ENCODE data around the gene CNOT6. TPM values are rescaled to one million over a fixed set of nuclear protein-coding genes. Genes with fewer than 3 reads are reported as not detected.
"Not testable (repeated sequence)": the region's sequence is repeated elsewhere in the genome, so short reads cannot be mapped to it uniquely, and the experiment has no call there.

Gene CNOT6
- total RNA-seq, 1 experiment from 2014 or later, result 60.9 TPM

- no peak for TF ChIP-seq EZH2 (IDR thresholded peaks at IDR 0.05; ENCODE audit: borderline replicate concordance, low read depth, low read length, poor library complexity, severe bottlenecking)
- TF ChIP-seq, protein P1, sequence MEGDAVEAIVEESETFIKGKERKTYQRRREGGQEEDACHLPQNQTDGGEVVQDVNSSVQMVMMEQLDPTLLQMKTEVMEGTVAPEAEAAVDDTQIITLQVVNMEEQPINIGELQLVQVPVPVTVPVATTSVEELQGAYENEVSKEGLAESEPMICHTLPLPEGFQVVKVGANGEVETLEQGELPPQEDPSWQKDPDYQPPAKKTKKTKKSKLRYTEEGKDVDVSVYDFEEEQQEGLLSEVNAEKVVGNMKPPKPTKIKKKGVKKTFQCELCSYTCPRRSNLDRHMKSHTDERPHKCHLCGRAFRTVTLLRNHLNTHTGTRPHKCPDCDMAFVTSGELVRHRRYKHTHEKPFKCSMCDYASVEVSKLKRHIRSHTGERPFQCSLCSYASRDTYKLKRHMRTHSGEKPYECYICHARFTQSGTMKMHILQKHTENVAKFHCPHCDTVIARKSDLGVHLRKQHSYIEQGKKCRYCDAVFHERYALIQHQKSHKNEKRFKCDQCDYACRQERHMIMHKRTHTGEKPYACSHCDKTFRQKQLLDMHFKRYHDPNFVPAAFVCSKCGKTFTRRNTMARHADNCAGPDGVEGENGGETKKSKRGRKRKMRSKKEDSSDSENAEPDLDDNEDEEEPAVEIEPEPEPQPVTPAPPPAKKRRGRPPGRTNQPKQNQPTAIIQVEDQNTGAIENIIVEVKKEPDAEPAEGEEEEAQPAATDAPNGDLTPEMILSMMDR (conservative IDR thresholded peaks at IDR 0.05; ENCODE audit: low read depth, low read length), result no peak
- intact Hi-C loops (cut with micrococcal nuclease; ENCODE audit: unreplicated experiment), result no loop called here
- Histone ChIP-seq H3K4me1 (ENCODE audit: insufficient read depth, low read length, poor library complexity, severe bottlenecking) (no peaks in the 10 kb centered on the region), H3K9me3 (ENCODE audit: low read depth, low read length, poor library complexity, severe bottlenecking) (no peaks in the 10 kb centered on the region), H3K4me3 (ENCODE audit: low read depth, low read length, poor library complexity, severe bottlenecking) (no peak overlapping the region), H3K27ac (ENCODE audit: low read depth, low read length, poor library complexity, severe bottlenecking) (no peak overlapping the region), H3K27me3 (replicated peaks; ENCODE audit: insufficient read depth, low read depth, low read length, poor library complexity) (no peaks in the 10 kb centered on the region), H3K36me3 (ENCODE audit: insufficient read depth, low read length, poor library complexity, severe bottlenecking) (no peaks in the 10 kb centered on the region)
- ChIA-PET POLR2A (ENCODE audit: low non-redundant PET) (no interaction called here), CTCF (no interaction called here)
- no peak for DNase-seq (ENCODE audit: low spot score)
- no TSS peak for BruUV-seq (replicated peaks)
Measured at GRCh38 chr5:180515294-180515693, 21.1 kb downstream of the CNOT6 start.

DNA sequence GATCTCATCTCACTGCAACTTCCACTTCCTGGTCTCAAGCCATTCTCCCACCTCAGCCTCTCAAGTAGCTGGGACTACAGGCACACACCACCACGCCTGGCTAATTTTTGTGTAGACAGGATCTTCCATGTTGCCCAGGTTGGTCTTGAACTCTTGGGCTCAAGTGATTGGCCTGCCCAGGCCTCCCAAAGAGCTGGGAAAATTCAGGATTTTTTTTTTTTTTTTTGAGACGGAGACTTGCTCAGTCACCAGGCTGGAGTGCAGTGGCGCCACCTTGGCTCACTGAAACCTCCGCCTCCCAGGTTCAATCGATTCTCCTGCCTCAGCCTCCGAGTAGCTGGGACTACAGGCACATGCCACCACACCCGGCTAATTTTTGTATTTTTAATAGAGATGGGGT is 21.8 kb downstream of the CNOT6 start:
- DNase-seq (ENCODE audit: low spot score); H3K4me3 ChIP-seq (ENCODE audit: low read depth, low read length, poor library complexity, severe bottlenecking); H3K9me3 ChIP-seq (ENCODE audit: low read depth, low read length, poor library complexity, severe bottlenecking); H3K4me1 ChIP-seq (ENCODE audit: insufficient read depth, low read length, poor library complexity, severe bottlenecking); H3K27me3 ChIP-seq (replicated peaks; ENCODE audit: insufficient read depth, low read depth, low read length, poor library complexity); POLR2A ChIA-PET (ENCODE audit: low non-redundant PET); H3K27ac ChIP-seq (ENCODE audit: low read depth, low read length, poor library complexity, severe bottlenecking); BruUV-seq (replicated peaks); CTCF ChIA-PET; intact Hi-C loops (cut with micrococcal nuclease; ENCODE audit: unreplicated experiment); H3K36me3 ChIP-seq (ENCODE audit: insufficient read depth, low read length, poor library complexity, severe bottlenecking): not testable (repeated sequence)

DNA sequence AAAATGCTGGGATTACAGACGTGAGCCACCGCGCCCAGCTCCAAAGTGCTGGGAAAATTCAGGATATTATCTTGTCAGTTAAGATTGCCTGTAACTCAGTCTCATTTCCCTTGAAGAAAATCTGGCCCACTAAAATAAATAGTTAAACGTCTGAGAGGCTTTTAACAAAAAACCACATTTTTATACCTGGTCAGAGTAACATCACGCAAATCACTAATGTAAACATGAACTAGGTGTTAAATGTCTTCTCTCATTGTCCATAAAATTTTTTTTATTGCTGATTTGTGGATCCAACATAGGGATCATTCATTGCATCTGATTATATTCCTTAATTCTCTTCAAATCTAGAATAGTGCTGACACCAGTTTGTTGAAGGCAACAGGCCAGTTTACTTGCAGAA is 22.3 kb downstream of the CNOT6 start:
- BruUV-seq (replicated peaks), result no TSS peak
- TF ChIP-seq, protein P1 (conservative IDR thresholded peaks at IDR 0.05; ENCODE audit: low read depth, low read length), result no peak
- TF ChIP-seq EZH2 (IDR thresholded peaks at IDR 0.05; ENCODE audit: borderline replicate concordance, low read depth, low read length, poor library complexity, severe bottlenecking), result no peak
- Histone ChIP-seq H3K36me3 (ENCODE audit: insufficient read depth, low read length, poor library complexity, severe bottlenecking) (no peaks in the 10 kb centered on the region), H3K27ac (ENCODE audit: low read depth, low read length, poor library complexity, severe bottlenecking) (no peak overlapping the region), H3K9me3 (ENCODE audit: low read depth, low read length, poor library complexity, severe bottlenecking) (no peaks in the 10 kb centered on the region), H3K4me3 (ENCODE audit: low read depth, low read length, poor library complexity, severe bottlenecking) (no peak overlapping the region), H3K27me3 (replicated peaks; ENCODE audit: insufficient read depth, low read depth, low read length, poor library complexity) (no peaks in the 10 kb centered on the region), H3K4me1 (ENCODE audit: insufficient read depth, low read length, poor library complexity, severe bottlenecking) (no peaks in the 10 kb centered on the region)
- ChIA-PET CTCF (no interaction called here), POLR2A (ENCODE audit: low non-redundant PET) (no interaction called here)
- no peak for DNase-seq (ENCODE audit: low spot score)
- intact Hi-C loops (cut with micrococcal nuclease; ENCODE audit: unreplicated experiment), result no loop called here

GRCh38 chr5:180519098-180519497 is 24.9 kb downstream of the CNOT6 start:
- no peaks in the 10 kb centered on the region for H3K27me3 ChIP-seq (replicated peaks; ENCODE audit: insufficient read depth, low read depth, low read length, poor library complexity)

More at GRCh38 chr5:180519098-180519497, 24.9 kb downstream of the CNOT6 start:
- Histone ChIP-seq H3K27ac (ENCODE audit: low read depth, low read length, poor library complexity, severe bottlenecking) (no peak overlapping the region), H3K9me3 (ENCODE audit: low read depth, low read length, poor library complexity, severe bottlenecking) (no peaks in the 10 kb centered on the region), H3K36me3 (ENCODE audit: insufficient read depth, low read length, poor library complexity, severe bottlenecking) (no peaks in the 10 kb centered on the region), H3K4me1 (ENCODE audit: insufficient read depth, low read length, poor library complexity, severe bottlenecking) (peaks cover 19% of the 10 kb centered on the region), H3K4me3 (ENCODE audit: low read depth, low read length, poor library complexity, severe bottlenecking) (no peak overlapping the region)
- CTCF ChIA-PET, result no interaction called here
- DNase-seq (ENCODE audit: low spot score), result no peak
- intact Hi-C loops (cut with micrococcal nuclease; ENCODE audit: unreplicated experiment), result no loop called here
- POLR2A ChIA-PET (ENCODE audit: low non-redundant PET), result no interaction called here
- BruUV-seq (replicated peaks), result no TSS peak
- no peak for TF ChIP-seq EZH2 (IDR thresholded peaks at IDR 0.05; ENCODE audit: borderline replicate concordance, low read depth, low read length, poor library complexity, severe bottlenecking)
- TF ChIP-seq, protein P1 (conservative IDR thresholded peaks at IDR 0.05; ENCODE audit: low read depth, low read length), result no peak
